Right lobe of liver (tissue), 6 donors: ENCODE measurements around the gene RABL3. TPM values are rescaled to one million over a fixed set of nuclear protein-coding genes. Genes with fewer than 3 reads are reported as not detected.
"Not testable (repeated sequence)": the region's sequence is repeated elsewhere in the genome, so short reads cannot be mapped to it uniquely, and the experiment has no call there.

Experiments used
- ATAC-seq, 4 donors: fragments of 200-7000 bp; cut with Tn5 transposase; one replicate each; pipeline ENCODE4 v1.9.1; 2020; ENCODE audit warnings: mild to moderate bottlenecking in 4 of 4, moderate library complexity in 4 of 4
- DNase-seq, 3 donors: peaks; one replicate each; pipeline ENCODE4 v3.0.0-alpha.2; 2020
- H3K27ac ChIP-seq, 3 donors: fragments of 200-600 bp; one replicate each; pipeline ENCODE4 v1.8.0; 2022
- H3K27me3 ChIP-seq, 2 donors: fragments of 200-600 bp; one replicate each; pipeline ENCODE4 v1.8.0; 2022
- H3K36me3 ChIP-seq, 4 donors: fragments of 200-600 bp; sonication (generic) in 1 of 4; one replicate each; pipeline versions ENCODE4 v1.5.1 to v1.8.0; 2017 to 2022; ENCODE audit warnings: control low read depth in 1 of 4
- H3K4me1 ChIP-seq, 4 donors: fragments of 200-600 bp; sonication (generic) in 1 of 4; one replicate each; pipeline versions ENCODE4 v1.5.1 to v1.8.0; 2017 to 2022; ENCODE audit warnings: control low read depth in 1 of 4
- H3K4me3 ChIP-seq, 3 donors: fragments of 200-600 bp; one replicate each; pipeline ENCODE4 v1.8.0; 2022
- H3K9me3 ChIP-seq, 4 donors: fragments of 200-600 bp; sonication (generic) in 1 of 4; one replicate each; pipeline versions ENCODE4 v1.5.1 to v1.8.0; 2017 to 2022; ENCODE audit warnings: control low read depth in 1 of 4
- POLR2A ChIP-seq: fragments of 450-650 bp; IDR thresholded peaks from one replicate; pipeline ENCODE4 v1.6.1; 2017; ENCODE audit warnings: antibody characterized with exemption, mild to moderate bottlenecking
- WGBS: methylation state at CpG from one replicate; pipeline ENCODE4 v1.1.6; 2018; ENCODE audit warnings: low coverage, low lambda C conversion rate; ENCODE audit not compliant: insufficient coverage; ENCODE audit errors: missing lambda C conversion rate; 5-methylcytosine and 5-hydroxymethylcytosine counted together
- intact Hi-C, 2 donors: fragments of 100-400 bp; cut with DNase I; formaldehyde crosslinking; loops; one replicate each; pipeline versions ENCODE4 v1.11.2 to v1.14.1; 2022
- total RNA-seq, 6 experiments: library from RNA; depleted of rRNA in 2 of 6; stranded (reverse); fragments of >200 nt in 2 of 6; fragmentation: NEBNext Ultra II Directional in 3 of 6; extraction: Animal tissue kit (Norgen Biotek cat#: 25700) in 3 of 6; gene quantifications; one replicate each; pipeline versions ENCODE4 v1.1.0 to v1.2.4, GENCODE V29; 2016 to 2023
- TF ChIP-seq, protein P1 (sequence below), 4 donors: fragments of 200-600 bp in 3 of 4; fragments of 450-650 bp in 1 of 4; IDR thresholded peaks; one replicate each; pipeline versions ENCODE4 v1.5.1 to v1.8.0; 2016 to 2022; ENCODE audit warnings: antibody characterized with exemption in 4 of 4, mild to moderate bottlenecking in 2 of 4
- donor health status: DM: no; HTN: yes; CAD: no.
- donor health status: DM: no; HTN: no; CAD: no.
- donor health status: DM: no; HTN: no; CAD: no.
- donor health status: DM: no; HTN: yes; CAD: no.
- donor health status: DM: no; HTN: yes; CAD: no.

Gene RABL3
- total RNA-seq, 6 experiments from 2014 or later: 12.0 to 18.4 (median 13.2) TPM

DNA sequence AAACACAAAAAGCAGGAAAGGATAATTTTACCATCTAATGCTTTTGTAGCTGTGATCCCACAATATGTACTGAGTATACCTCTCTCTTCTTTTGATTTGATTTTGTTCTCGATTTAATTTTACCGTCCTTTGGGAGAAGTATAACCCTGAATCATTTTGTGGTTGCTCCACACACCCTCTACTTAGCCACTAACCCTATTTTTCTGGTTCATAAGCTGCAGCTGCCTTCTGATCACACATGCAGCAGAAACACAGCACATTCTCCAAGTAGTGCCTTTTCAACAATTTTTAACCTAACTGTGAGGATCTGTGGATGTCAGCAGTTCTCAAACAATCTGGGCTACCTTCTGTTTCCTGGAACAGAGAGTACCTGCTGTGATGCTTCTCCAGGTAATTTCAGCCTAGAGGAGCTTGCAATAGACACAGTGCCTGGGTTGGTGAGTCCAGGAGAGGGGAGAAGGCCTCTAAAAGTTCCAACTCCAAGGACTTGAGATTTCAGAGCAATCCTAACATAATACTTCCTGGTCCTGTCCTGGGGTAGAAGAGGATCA is 100.5 kb downstream of the RABL3 start:
- 83% methylated on average over 2 of the region's 2 CpGs for WGBS
- no peak overlapping the region for H3K27ac ChIP-seq

DNA sequence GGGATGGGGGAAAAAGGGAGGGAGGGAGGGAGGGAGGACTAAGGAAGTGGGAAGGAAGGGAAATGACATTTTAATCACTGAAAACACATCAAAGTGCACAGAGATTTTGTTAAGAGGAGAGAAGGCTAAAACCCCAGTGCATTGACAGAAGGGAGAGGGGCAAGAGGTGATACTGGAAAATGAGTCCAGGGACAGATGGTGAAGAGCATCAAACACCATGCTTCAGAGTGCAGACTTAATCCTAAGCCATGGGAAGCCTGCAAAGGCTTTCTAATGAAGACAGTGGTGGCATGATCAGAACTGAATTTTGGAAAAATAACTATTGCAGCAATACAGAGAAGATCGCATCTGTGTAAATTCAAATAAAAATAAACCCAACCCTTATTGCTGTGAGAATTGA is 102.1 kb downstream of the RABL3 start:
- H3K4me1 ChIP-seq: peaks cover 0 to 18% (median 0%) of the 10 kb centered on the region in 4 donors
- H3K36me3 ChIP-seq: peaks cover 0 to 72% (median 27%) of the 10 kb centered on the region in 4 donors
- H3K27me3 ChIP-seq: no peaks in the 10 kb centered on the region
- no peak for TF ChIP-seq POLR2A
- TF ChIP-seq, protein P1, sequence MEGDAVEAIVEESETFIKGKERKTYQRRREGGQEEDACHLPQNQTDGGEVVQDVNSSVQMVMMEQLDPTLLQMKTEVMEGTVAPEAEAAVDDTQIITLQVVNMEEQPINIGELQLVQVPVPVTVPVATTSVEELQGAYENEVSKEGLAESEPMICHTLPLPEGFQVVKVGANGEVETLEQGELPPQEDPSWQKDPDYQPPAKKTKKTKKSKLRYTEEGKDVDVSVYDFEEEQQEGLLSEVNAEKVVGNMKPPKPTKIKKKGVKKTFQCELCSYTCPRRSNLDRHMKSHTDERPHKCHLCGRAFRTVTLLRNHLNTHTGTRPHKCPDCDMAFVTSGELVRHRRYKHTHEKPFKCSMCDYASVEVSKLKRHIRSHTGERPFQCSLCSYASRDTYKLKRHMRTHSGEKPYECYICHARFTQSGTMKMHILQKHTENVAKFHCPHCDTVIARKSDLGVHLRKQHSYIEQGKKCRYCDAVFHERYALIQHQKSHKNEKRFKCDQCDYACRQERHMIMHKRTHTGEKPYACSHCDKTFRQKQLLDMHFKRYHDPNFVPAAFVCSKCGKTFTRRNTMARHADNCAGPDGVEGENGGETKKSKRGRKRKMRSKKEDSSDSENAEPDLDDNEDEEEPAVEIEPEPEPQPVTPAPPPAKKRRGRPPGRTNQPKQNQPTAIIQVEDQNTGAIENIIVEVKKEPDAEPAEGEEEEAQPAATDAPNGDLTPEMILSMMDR (IDR thresholded peaks at IDR 0.05): no peak
- no peak for DNase-seq
- H3K9me3 ChIP-seq: no peaks in the 10 kb centered on the region
- WGBS: 78% methylated on average over 1 of the region's 1 CpG
- no peak overlapping the region for H3K4me3 ChIP-seq
- ATAC-seq: no peak
- H3K27ac ChIP-seq: no peak overlapping the region
- intact Hi-C loops: no loop called here

More for the DNA sequence above, 100.5 kb downstream of the RABL3 start:
- H3K27me3 ChIP-seq: no peaks in the 10 kb centered on the region
- intact Hi-C loops: no loop called here
- peaks cover 0 to 88% (median 32%) of the 10 kb centered on the region in 4 donors for H3K36me3 ChIP-seq
- no peak for TF ChIP-seq POLR2A
- TF ChIP-seq, protein P1 (IDR thresholded peaks at IDR 0.05): no peak
- no peak overlapping the region for H3K4me3 ChIP-seq
- no peaks in the 10 kb centered on the region for H3K9me3 ChIP-seq
- DNase-seq: no peak
- H3K4me1 ChIP-seq: peaks cover 0 to 14% (median 0%) of the 10 kb centered on the region in 4 donors
- no peak for ATAC-seq

DNA sequence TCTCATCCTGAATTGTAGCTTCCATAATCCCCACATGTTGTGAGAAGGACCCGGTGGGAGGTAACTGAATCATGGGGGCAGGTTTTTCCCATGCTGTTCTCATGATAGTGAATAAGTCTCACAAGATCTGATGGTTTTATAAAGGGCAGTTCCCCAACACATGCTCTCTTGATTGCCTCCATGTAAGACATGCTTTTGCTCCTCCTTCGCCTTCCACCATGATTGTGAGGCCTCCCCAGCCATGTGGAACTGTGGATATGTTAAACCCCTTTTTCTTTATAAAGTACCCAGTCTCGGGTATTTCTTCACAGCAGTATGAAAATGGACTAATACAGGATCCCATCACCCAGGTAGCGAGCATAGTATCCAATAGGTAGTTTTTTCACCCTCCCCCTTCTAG is 103.5 kb downstream of the RABL3 start:
- DNase-seq, H3K4me3 ChIP-seq, intact Hi-C loops, ATAC-seq, H3K9me3 ChIP-seq, H3K27me3 ChIP-seq, H3K27ac ChIP-seq: not testable (repeated sequence)
- WGBS: 90% methylated on average over 4 of the region's 4 CpGs
- H3K4me1 ChIP-seq: peaks cover 0 to 18% (median 0%) of the 10 kb centered on the region in 4 donors
- H3K36me3 ChIP-seq: peaks cover 0 to 69% (median 18%) of the 10 kb centered on the region in 4 donors

DNA sequence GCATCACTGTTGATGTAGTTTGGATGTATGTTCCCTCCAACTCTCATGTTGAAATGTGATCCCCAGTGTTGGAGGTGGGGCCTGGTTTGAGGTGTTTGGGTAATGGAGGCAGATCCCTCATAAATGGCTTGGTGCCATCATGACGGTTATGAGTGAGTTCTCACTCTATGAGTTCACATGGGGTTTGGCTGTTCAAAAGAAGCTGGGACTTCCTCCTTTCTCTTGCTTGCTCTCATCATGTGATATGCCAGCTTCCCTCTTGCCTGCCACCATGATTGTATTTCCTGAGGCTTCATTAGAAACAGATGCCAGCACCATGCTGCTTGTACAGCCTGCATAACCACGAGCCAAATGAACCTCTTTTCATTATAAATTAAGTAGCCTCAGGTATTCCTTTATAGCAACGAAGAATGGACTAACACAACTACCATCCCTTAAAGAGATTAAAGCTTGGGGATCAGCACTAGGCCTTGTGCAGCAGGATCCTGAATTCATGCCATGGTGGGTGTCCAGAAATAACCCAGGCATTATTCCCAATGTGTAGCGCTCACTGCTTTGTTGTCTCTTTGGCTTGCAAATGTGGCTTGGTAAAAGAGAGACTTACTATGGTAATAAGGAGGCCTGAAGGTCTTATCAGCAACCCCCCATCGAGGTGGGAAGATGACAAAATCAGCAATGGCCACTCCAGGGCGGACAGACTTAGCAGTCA is 104.3 kb downstream of the RABL3 start:
- H3K9me3 ChIP-seq: no peaks in the 10 kb centered on the region
- H3K4me3 ChIP-seq: no peak overlapping the region
- 70% methylated on average over 6 of the region's 6 CpGs for WGBS
- TF ChIP-seq, protein P1 (IDR thresholded peaks at IDR 0.05): no peak
- TF ChIP-seq POLR2A: no peak
- peak overlapping the region in 1 of 3 donors; percentile 75 for H3K27ac ChIP-seq
- DNase-seq (peak in 1 of 3 donors; percentile 48), ATAC-seq (peak; percentile 16 to 49 (median 30))
- H3K4me1 ChIP-seq: peaks cover 0 to 18% (median 0%) of the 10 kb centered on the region in 4 donors
- intact Hi-C loops: no loop called here
- H3K27me3 ChIP-seq: no peaks in the 10 kb centered on the region
- H3K36me3 ChIP-seq: peaks cover 0 to 69% (median 18%) of the 10 kb centered on the region in 4 donors

DNA sequence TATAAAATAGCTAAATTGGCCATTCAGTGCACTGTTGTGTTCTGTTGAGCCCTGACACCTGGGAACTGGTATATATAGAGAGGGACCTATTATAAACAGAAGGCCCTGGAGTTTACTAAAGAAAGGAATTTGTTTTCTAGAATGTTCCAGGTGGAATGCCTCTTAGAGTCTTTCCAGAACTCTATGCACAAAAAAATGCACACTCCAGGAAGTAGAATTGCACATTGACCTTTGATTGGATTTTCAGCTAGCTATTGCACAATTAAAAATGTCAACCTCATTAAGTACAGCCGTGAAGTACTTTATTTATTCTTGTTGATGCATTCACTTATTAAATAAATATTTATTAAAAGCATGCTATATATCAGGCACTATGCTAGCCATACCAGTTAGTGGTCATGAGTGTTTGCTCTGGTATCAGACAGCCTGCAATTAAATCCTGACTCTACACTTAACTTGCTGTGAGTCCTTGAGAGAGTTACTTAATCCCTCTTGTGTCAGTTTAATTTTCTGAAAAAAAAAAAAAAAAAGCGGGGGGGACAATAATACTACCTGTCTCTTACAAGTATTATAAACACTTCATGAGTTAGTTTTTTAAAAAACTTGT is 105.4 kb downstream of the RABL3 start:
- DNase-seq (no peak), ATAC-seq (peak; percentile 56 to 80 (median 74))
- Histone ChIP-seq H3K27me3 (no peaks in the 10 kb centered on the region), H3K4me1 (peaks cover 0 to 18% (median 0%) of the 10 kb centered on the region in 4 donors), H3K9me3 (no peaks in the 10 kb centered on the region), H3K27ac (peak overlapping the region; percentile 27 to 75 (median 28)), H3K4me3 (no peak overlapping the region), H3K36me3 (peaks cover 0 to 69% (median 18%) of the 10 kb centered on the region in 4 donors)
- 31% methylated on average over 2 of the region's 2 CpGs for WGBS
- intact Hi-C loops: no loop called here
- TF ChIP-seq, protein P1 (IDR thresholded peaks at IDR 0.05): no peak
- no peak for TF ChIP-seq POLR2A
